Ovary (tissue), 9 donors: Measurements from ENCODE around the gene OR51E2. TPM values are rescaled to one million over a fixed set of nuclear protein-coding genes. Genes with fewer than 3 reads are reported as not detected.

Experiments
- DNase-seq, 5 donors: peaks; one replicate each; pipeline ENCODE4 v3.0.0-alpha.2; 2019 to 2020
- H3K27ac ChIP-seq, 2 donors: fragments of 200-600 bp; one replicate each; pipeline versions ENCODE4 v1.5.1 to v1.8.0; 2019 to 2022
- H3K27me3 ChIP-seq: fragments of 200-600 bp; one replicate; pipeline ENCODE4 v1.8.0; 2022
- H3K36me3 ChIP-seq: fragments of 200-600 bp; sonication (generic); one replicate; pipeline ENCODE4 v1.5.1; 2019
- H3K4me1 ChIP-seq: one replicate; pipeline ENCODE4 v1.8.1; 2013; ENCODE audit warnings: mild to moderate bottlenecking, moderate library complexity; ENCODE audit not compliant: insufficient read depth
- H3K4me3 ChIP-seq: fragments of 200-600 bp; sonication (generic); one replicate; pipeline ENCODE4 v1.5.1; 2017
- H3K9me3 ChIP-seq, 2 donors: fragments of 200-600 bp in 1 of 2; sonication (generic) in 1 of 2; one replicate each; pipeline versions ENCODE4 v1.5.1 to v1.8.1; 2013 to 2019; ENCODE audit warnings: mild to moderate bottlenecking in 1 of 2, moderate library complexity in 1 of 2
- CTCF ChIP-seq, 3 donors: fragments of 450-650 bp in 2 of 3; fragments of 200-600 bp in 1 of 3; IDR thresholded peaks; one replicate each; pipeline versions ENCODE4 v1.5.1 to v1.8.0; 2016 to 2022; ENCODE audit warnings: antibody characterized with exemption in 3 of 3, mild to moderate bottlenecking in 1 of 3
- EP300 ChIP-seq: sonication (generic); formaldehyde crosslinking; IDR thresholded peaks from one replicate; pipeline ENCODE4 v1.6.1; 2017; ENCODE audit warnings: antibody characterized with exemption
- POLR2A ChIP-seq: fragments of 450-650 bp; IDR thresholded peaks from one replicate; pipeline ENCODE4 v1.6.1; 2017; ENCODE audit warnings: antibody characterized with exemption, mild to moderate bottlenecking, moderate library complexity
- WGBS, 3 donors: extraction: QIAGEN DNeasy Blood & Tissue Kit in 1 of 3; methylation state at CpG; one replicate each; pipeline versions ENCODE4 v1.1.5 to v1.1.7; 2013 to 2017; 5-methylcytosine and 5-hydroxymethylcytosine counted together
- intact Hi-C, 4 donors: fragments of 100-400 bp; cut with DNase I; formaldehyde crosslinking; loops; one replicate each; pipeline versions ENCODE4 v1.11.0 to v1.15.1; 2022 to 2023
- polyA plus RNA-seq, 2 donors: library from polyadenylated mRNA; stranded (reverse); fragments of 200-250 nt in 1 of 2; fragments of 350-450 nt in 1 of 2; fragmentation: Illumina TruSeq in 1 of 2; extraction: RNeasy Lipid Tissue Mini Kit (QIAGEN cat#74804) in 1 of 2; gene quantifications; one replicate each; pipeline ENCODE4 v1.2.3, GENCODE V29; 2013 to 2014
- total RNA-seq, 7 donors: library from RNA; depleted of rRNA in 2 of 7; stranded (reverse); fragments of >200 nt in 2 of 7; fragmentation: NEBNext Ultra II Directional in 3 of 7; extraction: Animal tissue kit (Norgen Biotek cat#: 25700) in 3 of 7; gene quantifications; one replicate each; pipeline versions ENCODE4 v1.1.0 to v1.2.4, GENCODE V29; 2016 to 2023
- donor health status: DM: no; HTN: no; CAD: no; lungs with moderate emphysema.
- donor health status: DM: no; HTN: no; CAD: no.
- donor health status: Bipolar disorder and iron deficiency.
- donor health status: DM: yes; HTN: yes; CAD: no.
- donor health status: DM: no; HTN: no; CAD: no.
- donor health status: DM: yes; HTN: yes; CAD: no.

Gene OR51E2
- total and polyA plus RNA-seq, 9 donors: 0.11 to 2.0 (median 0.46) TPM; not detected in 3

DNA sequence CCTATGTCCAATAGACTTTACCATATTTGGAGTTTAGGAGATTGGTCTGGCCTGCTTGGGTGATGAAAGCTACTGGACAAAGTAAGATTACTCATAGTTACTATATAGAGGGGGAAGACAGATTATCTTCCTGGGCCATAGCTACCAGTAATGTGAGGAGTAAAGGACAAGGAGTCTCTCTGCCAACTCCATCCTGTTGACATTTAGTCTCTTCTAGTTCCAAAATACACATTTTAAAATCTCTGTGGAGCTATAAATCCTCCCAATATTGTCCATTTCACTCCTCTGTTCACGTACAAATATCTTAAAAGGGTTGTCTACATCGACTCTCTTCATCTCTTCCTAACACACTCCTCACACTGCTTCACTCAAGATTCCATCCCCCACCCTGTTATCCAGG is 61.5 kb downstream of the OR51E2 start:
- no peak for TF ChIP-seq POLR2A
- no peak for TF ChIP-seq EP300
- no peak for TF ChIP-seq CTCF (IDR thresholded peaks at IDR 0.05)
- intact Hi-C loops: loop anchor here in 2 of 4 donors (5.0 to 10.0 kb wide), 2 partner anchors 191 to 369 kb away; no protein-coding TSS in a partner anchor

More for the DNA sequence above, 61.5 kb downstream of the OR51E2 start:
- peaks cover 4% of the 10 kb centered on the region for H3K4me1 ChIP-seq
- 7 to 25% (median 8%) methylated on average over 2 of the region's 2 CpGs for WGBS, 3 donors
- H3K36me3 ChIP-seq: no peaks in the 10 kb centered on the region
- no peaks in the 10 kb centered on the region for H3K9me3 ChIP-seq
- H3K27me3 ChIP-seq: no peaks in the 10 kb centered on the region
- no peak overlapping the region for H3K4me3 ChIP-seq
- H3K27ac ChIP-seq: no peak overlapping the region
- DNase-seq: no peak

Other genes starting within 250 kb of the OR51E2 start
- gene OR52K2, start 248.6 kb downstream of the OR51E2 start, total RNA-seq: under 1 TPM in 3 of 7 donors, not detected in 4; 0.25 to 0.85 (median 0.74) TPM
- gene OR52K2, start 248.6 kb downstream of the OR51E2 start, polyA plus RNA-seq: not detected
- under 1 TPM in 6 of 7 donors, not detected in 1; 0.20 to 0.37 (median 0.34) TPM for gene OR52K1, start 215.2 kb downstream of the OR51E2 start, total RNA-seq
- gene OR52K1, start 215.2 kb downstream of the OR51E2 start, polyA plus RNA-seq: under 1 TPM; 0.05 to 0.07 TPM
- not detected for gene OR52M1, start 152.7 kb downstream of the OR51E2 start, total RNA-seq
- gene OR52M1, start 152.7 kb downstream of the OR51E2 start, polyA plus RNA-seq: not detected
- gene OR52I2, start 116.1 kb downstream of the OR51E2 start, total RNA-seq: not detected
- not detected for gene OR52I2, start 116.1 kb downstream of the OR51E2 start, polyA plus RNA-seq
- not detected for gene OR52I1, start 103.8 kb downstream of the OR51E2 start, total RNA-seq
- not detected for gene OR52I1, start 103.8 kb downstream of the OR51E2 start, polyA plus RNA-seq
- 10 to 100 TPM; 13.2 to 18.7 (median 16.1) TPM for gene TRIM68, start 89.6 kb downstream of the OR51E2 start, total RNA-seq
- 10 to 100 TPM; 14.1 to 19.9 TPM for gene TRIM68, start 89.6 kb downstream of the OR51E2 start, polyA plus RNA-seq
- gene OR51D1, start 60.4 kb downstream of the OR51E2 start, total RNA-seq: not detected
- not detected for gene OR51D1, start 60.4 kb downstream of the OR51E2 start, polyA plus RNA-seq
- 1 to 10 TPM in 1 of 7 donors, under 1 TPM in 5, not detected in 1; 0.12 to 1.4 (median 0.27) TPM for gene OR51E1, start 53.9 kb downstream of the OR51E2 start, total RNA-seq
- 1 to 10 TPM; 1.6 to 3.5 TPM for gene OR51E1, start 53.9 kb downstream of the OR51E2 start, polyA plus RNA-seq
- gene MMP26, start 6.9 kb upstream of the OR51E2 start, total RNA-seq: under 1 TPM in 1 of 7 donors, not detected in 6; 0.23 TPM
- not detected for gene MMP26, start 6.9 kb upstream of the OR51E2 start, polyA plus RNA-seq
- gene OR51F1, start 72.1 kb upstream of the OR51E2 start, total RNA-seq: not detected
- gene OR51F1, start 72.1 kb upstream of the OR51E2 start, polyA plus RNA-seq: not detected
- not detected for gene OR52R1, start 106.5 kb upstream of the OR51E2 start, total RNA-seq
- gene OR52R1, start 106.5 kb upstream of the OR51E2 start, polyA plus RNA-seq: not detected
- not detected for gene OR51F2, start 123.5 kb upstream of the OR51E2 start, total RNA-seq
- gene OR51F2, start 123.5 kb upstream of the OR51E2 start, polyA plus RNA-seq: not detected
- not detected for gene OR51S1, start 151.4 kb upstream of the OR51E2 start, total RNA-seq
- gene OR51S1, start 151.4 kb upstream of the OR51E2 start, polyA plus RNA-seq: not detected
- not detected for gene OR51T1, start 184.0 kb upstream of the OR51E2 start, total RNA-seq
- not detected for gene OR51T1, start 184.0 kb upstream of the OR51E2 start, polyA plus RNA-seq
- gene OR51A7, start 205.9 kb upstream of the OR51E2 start, total RNA-seq: not detected
- not detected for gene OR51A7, start 205.9 kb upstream of the OR51E2 start, polyA plus RNA-seq
- gene OR51G2, start 221.5 kb upstream of the OR51E2 start, total RNA-seq: not detected
- not detected for gene OR51G2, start 221.5 kb upstream of the OR51E2 start, polyA plus RNA-seq
- gene OR51G1, start 226.5 kb upstream of the OR51E2 start, total RNA-seq: not detected
- not detected for gene OR51G1, start 226.5 kb upstream of the OR51E2 start, polyA plus RNA-seq
- not detected for gene OR51A4, start 249.8 kb upstream of the OR51E2 start, total RNA-seq
- gene OR51A4, start 249.8 kb upstream of the OR51E2 start, polyA plus RNA-seq: not detected